SIG-M5 treated with dmso at 0.1 percent for 504 hours (cell line): ENCODE data around the gene ARID3B.
"Not testable (repeated sequence)": the region's sequence is repeated elsewhere in the genome, so short reads cannot be mapped to it uniquely, and the experiment has no call there.

Source experiments
- DNase-seq: peaks from one replicate; lab custom pipeline; 2025; ENCODE audit not compliant: unreplicated experiment; lab: John Stamatoyannopoulos, UW

The ARID3B gene

DNA sequence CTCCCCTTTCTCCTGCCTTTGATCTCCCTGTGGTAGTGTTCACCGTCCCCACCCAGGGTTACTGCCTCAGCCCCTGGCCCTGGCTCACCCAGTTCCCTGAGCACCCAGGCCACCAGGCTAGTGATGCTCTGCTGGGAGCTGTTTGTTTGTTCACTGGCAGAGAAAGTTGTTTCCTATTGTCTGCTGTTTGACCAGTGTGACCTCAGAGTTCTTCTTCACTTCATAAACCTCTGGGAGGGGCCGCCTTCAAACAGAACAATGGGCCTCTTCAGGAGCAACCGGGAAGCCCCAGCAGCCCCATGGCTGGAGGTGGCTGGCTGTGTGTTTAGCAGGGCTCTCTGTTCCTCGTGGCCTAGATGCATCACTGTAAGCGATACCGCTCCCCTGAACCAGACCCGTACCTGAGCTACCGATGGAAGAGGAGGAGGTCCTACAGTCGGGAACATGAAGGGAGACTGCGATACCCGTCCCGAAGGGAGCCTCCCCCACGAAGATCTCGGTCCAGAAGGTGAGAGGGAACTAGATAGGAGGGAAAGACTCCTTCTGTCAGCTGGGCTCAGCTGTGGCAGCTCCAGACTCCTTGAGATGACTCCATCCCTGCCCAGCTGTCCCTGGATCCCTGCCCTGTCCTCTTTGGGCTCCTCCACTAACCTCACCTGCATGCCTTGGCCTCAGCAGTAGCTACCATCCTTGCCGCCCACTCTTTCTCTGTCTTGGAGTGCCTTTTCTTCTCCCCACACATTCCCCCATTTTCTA is 78.0 kb downstream of the ARID3B start:
- DNase-seq: no peak

DNA sequence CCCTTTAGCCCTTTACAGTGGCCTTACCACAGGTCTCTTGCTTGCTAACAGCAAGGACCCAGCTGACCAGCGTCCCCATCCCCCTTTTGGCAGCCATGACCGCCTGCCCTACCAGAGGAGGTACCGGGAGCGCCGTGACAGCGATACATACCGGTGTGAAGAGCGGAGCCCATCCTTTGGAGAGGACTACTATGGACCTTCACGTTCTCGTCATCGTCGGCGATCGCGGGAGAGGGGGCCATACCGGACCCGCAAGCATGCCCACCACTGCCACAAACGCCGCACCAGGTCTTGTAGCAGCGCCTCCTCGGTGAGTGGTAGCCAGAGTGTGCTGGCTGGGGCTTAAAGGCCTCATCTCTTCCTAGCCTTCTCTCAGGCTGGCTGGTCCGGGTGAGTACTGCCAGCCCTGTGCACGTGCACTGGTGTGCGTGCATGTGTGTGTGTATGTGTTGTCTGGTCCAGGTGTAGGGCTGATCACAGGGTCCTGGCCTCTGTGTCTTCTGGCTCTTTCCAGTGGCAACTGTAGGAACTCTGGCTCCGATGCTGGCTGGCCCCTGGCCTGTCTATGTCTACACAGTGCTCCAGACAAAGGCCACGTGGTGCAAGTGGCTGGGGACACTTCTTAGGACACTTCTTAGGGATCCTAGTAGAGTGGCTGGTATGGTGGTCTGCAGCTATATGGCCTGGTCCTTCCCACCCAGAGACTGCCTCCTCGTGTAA is 79.1 kb downstream of the ARID3B start:
- no peak for DNase-seq

DNA sequence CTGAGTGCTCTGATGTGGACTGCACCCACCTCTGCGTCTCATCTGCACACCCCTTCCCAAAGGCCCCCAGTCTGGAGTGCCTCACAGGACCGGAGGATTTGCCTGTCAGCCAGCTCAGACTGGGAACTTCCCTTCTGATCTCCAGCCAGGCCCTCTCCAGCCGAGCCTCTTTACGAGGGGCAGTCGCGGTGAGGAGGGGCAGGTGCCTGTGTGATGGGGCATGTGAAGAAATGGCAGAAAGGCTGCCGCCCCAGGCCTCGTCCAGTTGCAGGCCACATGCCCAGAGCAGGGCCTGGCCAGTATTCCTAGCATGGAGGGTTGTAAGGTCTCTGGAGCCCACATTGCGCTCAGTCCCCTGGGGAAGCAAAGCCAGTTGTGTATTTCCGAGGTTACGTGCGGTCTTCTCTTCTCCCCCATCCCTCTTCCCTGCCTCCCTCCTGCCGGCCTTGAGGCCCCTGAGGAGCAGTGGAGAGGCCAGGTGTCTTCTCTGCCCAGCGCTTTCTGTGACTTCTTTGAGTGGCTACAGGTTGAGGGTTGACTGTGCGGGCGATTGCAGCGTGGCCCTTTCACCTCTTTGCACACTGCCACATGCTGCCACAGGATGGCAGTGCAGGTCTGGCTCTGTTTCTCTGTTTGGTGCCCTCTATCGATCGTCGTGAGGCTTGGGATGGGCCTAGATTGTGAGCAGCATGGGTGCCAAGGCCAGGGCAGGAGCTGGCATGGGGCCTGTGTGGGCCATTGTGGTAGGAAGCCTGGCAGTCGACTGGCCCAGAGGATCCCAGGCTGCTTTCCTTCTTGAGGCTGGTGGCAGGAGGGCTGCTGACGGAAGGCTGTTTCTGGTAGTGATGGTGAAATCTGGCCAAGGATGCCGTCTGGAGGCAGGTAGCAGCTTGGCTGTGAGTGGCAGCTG is 79.9 kb downstream of the ARID3B start:
- peak; percentile 86 for DNase-seq

DNA sequence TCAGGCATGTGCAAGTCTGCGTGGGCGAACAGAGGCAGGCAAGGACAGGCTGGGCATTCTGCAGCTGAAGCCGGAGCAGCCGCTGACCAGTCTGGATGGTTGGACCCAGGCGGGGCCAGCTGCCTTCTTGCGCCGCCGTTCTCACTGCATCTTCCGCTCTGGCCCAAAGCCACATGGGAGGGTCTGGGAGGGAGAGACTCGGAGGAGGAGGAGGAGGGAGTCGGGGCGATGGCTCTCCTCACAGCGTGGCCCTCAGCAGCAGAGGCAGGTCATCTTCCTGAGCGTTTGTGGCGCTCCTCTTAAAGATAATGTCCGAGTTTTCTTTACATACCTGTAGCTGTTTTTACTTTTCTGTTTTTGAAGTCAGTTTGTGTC is 80.5 kb downstream of the ARID3B start:
- DNase-seq: no peak

DNA sequence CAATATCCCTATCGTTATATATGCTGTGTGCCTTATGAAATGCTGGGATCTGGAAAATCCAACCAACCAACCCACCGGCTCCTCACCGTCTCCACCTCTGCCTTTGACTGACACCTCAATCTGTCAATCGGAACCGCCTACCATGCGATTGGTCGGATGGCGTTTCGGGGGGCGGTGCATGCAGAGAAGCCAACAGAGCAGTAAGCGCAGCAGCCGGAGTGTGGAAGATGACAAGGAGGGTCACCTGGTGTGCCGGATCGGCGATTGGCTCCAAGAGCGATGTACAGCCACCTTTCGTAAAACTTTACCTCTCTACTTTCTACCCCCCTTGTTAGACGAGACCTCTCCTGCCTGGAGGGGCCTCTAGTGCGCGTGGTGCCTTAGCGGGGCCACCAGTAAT is 80.9 kb downstream of the ARID3B start:
- no peak for DNase-seq

DNA sequence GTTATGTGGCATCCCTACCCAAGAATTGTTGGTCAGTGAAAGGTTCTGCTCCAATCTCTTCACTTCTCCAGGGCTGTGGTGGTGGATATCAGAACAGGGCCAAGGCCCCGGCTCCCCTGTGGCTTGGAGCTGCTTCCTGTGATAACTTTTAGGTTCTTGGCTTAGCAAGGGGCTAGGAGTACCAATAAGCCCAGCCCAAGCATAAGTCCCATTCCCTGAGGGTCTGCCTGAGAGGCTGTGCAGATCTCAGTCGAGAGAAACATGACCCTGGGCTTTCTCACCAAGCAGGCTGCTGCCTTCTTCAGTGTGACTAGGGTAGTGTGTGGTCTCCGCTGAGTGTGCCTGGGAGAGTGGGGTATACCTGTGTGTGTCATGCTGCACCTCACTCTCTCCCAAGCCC is 81.7 kb downstream of the ARID3B start:
- no peak for DNase-seq

DNA sequence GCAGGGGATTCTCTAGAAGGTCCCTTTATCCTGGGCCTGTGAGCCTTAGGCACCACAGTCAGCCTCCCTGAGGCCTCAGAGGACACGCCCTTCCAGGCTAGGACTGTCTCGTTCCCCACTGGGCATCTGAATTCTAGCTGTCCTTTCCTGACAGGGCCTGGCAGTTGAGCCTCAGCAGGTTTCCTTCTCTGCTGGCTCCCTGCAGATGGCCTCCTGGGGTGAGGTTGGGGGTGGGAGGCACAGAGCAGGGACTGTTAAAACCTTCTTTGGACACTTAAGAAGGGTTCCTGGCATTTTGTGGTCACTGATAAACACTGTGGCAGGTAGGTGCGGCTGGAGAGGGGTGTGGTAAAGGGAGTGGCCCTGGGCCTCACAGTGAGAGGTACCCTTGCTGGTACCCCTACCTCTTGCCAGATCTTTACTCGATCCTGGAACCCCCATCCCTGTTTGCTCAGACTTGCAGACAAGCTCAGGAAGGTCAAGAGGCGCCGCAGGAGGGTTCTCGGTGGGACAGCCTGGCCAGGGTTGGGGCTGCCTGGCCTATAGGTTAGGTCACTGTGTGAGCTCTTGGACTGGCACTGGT is 83.1 kb downstream of the ARID3B start:
- no peak for DNase-seq

DNA sequence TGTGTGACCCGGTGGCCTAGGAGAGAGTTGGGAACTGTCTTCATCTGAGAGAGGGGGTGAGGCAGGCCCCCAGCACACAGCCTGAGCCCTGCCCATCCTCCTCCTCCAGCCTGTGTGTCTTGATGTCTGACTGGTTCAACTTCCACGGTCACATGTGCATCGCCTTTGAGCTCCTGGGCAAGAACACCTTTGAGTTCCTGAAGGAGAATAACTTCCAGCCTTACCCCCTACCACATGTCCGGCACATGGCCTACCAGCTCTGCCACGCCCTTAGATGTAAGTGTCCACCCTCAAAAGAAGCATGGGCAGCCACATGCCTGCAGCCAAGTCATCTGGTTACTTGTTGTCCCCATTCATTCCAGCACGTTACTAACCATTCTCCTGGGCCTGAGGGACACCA is 84.7 kb downstream of the ARID3B start:
- no peak for DNase-seq

DNA sequence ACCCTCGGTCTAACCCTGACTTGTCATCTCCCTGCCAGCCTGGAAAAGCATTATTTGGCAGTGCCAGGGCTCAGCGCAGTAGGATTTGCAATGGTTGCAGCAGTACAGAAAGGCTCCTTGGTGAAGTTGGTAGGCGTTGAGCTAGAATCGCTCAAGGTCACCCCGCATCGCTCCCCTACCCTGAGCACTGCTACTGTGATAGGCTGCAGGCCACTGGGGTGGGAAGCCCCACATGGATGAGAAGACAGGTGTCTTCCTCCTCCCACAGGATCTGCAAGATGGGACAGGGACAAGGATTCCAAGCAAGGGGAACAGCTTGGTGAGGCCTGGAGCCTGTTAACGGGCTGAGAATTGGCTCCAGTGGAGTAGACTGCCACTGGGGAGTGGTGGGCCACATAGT is 85.3 kb downstream of the ARID3B start:
- DNase-seq: no peak

DNA sequence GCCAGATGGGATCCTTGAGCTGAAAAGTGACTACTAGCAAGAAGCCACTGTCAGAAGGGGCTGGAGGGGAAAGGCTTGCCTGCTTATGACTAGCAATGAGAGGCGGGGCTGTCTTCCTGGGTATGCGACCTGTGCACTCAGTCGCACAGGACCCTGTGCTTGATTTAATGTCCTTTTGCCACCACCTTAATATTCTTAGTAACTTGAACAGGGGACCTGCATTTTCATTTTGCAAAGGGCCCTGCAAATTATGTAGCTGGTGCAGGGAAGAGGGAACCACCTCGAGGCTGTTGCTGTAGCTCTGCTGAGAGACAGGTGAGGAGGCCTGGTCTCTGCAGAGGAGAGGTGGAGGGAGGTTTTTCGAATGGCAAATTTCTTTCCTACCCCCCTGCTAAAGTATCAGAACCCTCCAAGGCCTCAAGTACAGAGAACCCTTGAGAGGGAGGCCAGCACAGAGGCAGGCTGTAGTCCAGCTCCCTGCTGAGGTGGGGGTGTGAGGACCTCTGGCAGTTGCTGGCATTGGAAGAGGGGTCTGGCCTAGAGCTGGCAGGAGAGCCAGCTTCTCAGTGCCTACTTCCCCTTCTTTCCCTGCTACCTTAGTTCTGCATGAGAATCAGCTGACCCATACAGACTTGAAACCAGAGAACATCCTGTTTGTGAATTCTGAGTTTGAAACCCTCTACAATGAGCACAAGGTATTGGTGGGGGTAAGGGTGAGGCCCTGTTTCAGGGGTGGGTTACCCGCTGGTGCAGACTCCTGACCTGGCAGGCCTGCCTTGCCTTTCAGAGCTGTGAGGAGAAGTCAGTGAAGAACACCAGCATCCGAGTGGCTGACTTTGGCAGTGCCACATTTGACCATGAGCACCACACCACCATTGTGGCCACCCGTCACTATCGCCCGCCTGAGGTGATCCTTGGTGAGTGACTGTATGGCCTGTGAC is 86.0 kb downstream of the ARID3B start:
- DNase-seq: peak; percentile 7

DNA sequence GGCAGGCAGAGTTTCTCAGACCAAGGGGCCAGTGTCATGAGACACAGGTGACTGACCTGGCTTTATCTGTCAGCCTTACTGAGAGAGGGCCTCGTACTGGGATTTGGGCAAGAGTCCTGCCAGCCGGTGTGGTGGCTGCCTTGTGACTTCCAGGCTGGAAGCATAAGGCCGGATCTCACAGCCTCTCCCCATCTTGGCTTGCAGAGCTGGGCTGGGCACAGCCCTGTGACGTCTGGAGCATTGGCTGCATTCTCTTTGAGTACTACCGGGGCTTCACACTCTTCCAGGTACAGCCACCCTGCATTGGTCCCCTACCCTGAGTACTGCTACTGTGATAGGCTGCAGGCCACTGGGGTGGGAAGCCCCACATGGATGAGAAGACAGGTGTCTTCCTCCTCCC is 86.7 kb downstream of the ARID3B start:
- no peak for DNase-seq

DNA sequence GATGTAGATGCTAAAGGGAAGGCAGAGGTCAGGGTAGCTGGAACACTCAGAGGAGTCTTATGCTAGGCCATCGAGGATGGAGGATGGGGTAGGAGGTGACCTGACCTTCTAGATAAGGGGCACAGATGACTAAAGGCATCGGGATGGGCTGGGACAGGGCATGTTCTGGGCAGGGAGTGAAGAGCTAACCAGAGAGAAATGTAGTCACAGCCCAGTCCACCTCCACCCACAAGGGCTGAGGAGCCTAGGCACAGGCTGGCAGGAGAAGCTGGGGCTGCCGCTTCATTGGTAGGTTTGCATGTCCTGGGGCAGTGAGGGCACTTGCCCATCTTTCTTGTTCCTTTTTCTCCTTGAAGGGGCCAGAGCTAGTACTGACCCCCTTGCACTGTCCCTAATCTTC is 87.2 kb downstream of the ARID3B start:
- no peak for DNase-seq

DNA sequence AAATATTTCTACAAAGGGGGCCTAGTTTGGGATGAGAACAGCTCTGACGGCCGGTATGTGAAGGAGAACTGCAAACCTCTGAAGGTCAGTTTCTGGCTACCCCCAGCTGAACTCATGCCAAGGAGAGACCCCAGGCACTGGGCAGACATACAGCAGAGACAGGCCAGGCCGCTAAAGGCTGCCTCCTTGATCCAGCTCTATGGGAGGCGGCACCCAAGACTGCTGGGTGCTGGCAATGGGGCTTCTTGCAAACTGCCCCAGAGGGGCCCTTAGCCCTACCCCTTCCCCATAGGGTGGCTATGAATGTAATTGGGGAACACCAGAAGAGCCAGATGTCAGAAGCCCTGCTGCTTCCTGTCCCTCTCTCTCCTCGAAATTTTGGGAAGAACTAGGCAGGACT is 87.9 kb downstream of the ARID3B start:
- DNase-seq: no peak

DNA sequence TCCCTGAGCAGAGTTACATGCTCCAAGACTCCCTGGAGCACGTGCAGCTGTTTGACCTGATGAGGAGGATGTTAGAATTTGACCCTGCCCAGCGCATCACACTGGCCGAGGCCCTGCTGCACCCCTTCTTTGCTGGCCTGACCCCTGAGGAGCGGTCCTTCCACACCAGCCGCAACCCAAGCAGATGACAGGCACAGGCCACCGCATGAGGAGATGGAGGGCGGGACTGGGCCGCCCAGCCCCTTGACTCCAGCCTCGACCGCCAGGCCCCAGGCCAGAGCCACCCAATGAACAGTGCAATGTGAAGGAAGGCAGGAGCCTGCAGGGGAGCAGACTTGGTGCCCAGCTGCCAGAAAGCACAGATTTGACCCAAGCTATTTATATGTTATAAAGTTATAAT is 88.7 kb downstream of the ARID3B start:
- not testable (repeated sequence) for DNase-seq

DNA sequence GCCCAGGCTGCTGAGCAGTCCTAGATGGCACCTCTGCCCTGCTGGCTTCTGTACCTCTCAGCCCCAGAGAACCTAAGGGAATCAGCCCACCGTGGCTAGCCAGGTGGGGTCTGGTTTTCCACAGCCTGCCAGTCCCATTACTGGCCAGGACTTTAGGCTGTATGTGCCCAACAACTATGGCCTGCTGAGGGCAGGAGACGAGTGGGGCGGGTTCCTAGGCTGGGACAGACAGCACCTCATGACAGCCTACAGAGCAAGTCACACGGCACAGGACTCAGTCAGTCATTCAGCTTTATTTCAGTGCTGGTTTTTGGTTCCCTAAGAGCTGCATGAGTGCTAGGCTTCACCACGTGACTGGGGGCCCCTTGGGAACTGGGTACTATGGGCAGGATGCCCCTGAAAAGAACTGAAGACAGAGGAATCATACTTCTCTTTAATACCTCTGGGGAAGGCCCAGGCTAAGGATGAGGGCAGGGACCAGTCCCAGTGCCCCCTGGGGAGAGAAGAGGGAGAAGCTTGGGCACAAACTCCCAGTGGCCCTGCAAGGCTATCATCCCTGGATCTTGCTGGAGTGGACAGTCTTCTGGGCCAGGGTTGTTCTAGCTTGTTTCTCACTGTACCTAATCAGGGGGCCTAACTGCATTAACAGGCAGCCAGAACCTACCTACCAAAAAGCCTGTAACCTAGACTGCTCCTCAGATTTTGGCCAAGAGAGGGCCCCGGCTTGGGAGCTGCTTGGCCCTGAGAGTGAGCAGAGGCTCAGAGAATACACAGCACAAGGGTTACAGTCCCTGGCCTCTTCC is 89.5 kb downstream of the ARID3B start:
- DNase-seq: no peak

DNA sequence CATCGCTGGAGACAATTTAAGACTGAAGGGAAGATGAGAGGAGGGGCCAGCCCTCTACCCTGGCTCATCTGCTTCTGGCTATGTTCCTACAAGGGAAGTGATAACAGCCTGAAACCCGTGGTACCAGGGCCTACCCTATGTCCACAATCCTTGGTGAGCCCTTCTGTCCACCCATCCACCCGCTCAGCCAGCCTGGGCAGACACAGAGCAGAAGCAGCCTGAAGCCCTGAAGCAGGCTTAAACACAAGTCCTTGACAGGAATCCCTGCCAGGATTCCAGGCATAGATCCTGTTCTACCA is 90.0 kb downstream of the ARID3B start:
- no peak for DNase-seq

DNA sequence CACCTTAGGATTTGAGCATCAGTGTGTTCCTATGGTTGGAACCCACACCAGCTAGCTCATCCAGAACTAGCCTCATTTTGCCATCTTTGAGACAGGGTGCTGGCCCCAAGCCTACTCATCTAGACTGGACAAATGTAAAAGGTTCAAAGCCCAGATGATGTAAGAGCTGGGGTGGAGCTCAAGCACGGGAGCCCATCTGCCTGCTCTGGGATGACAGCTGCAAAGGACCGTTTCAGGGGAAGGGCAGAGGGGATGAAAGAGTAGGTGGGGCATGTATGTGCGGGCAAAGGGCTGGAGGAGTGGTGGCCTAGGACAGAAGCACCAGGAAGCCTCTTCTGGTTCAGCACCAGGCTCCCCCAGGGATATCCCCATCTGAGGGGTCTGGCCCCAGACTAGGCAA is 90.4 kb downstream of the ARID3B start:
- DNase-seq: no peak

DNA sequence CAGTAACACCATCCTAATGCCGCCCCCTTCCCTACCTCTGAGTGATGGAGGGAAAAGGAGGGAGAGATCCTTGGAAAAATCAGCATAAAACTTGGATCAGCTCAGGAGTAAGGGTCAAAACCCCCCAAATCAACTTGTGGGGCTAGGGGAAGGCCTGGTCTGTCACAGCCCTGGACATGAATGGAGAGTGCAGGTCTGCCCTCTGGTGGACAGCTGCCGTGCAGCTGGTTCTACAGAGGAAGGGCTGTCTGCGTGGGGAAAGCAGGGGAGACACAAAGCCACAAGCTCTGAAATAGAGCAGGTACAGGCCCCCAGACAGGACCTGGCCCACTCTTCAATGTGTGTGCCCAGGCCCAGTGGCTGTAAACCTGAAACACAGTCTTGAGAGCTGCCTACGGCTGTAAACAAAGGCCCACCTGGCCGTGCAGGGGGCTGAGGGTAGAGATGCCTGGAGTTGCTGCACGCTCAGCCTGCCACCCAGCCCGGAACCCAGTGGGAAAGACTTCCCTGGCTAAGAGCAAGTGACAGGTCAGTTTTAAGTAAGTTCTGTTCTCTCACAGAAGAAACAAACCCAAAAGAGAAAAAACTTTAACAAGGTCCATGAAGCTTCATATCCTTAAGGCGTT is 91.0 kb downstream of the ARID3B start:
- DNase-seq: peak; percentile 38

DNA sequence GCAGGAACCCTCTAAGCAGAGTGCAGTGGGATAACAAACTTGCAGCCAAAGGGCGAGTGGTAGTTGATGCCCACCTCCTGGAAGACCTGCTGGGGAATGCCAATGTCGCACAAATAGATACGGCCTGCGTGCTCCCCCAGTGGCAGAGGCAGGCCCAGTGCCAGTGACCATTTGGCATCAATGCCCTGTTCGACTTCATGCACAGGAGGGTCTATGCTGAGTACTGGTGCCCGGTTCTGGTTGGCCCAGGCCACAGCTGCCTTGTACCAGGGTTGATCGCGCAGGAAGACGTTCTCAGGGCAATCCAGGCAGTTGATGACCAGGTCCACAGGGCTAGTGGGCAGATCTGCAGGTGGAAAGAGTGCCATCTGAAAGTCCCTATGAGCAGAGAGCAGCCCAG is 91.6 kb downstream of the ARID3B start:
- DNase-seq: no peak
